HG03103 (cell line): Measurements from ENCODE around the gene TRPV6.
A peak's percentile ranks its signal among the peaks of the same experiment; 100 is the strongest.

Experiments used
- ATAC-seq: cut with Tn5 transposase; IDR thresholded peaks from one replicate; pipeline ENCODE4 v1.9.1; 2021; ENCODE audit warnings: low read depth; ENCODE audit not compliant: unreplicated experiment

TRPV6 gene

GRCh38 chr7:142887282-142888015, 1.9 kb upstream of the TRPV6 start:
- no peak for ATAC-seq

- no peak for ATAC-seq
Measured at GRCh38 chr7:142886866-142887265, 1.3 kb upstream of the TRPV6 start.

- no peak for ATAC-seq
Measured at GRCh38 chr7:142884286-142884640, 1.3 kb downstream of the TRPV6 start.

- ATAC-seq, result no peak
Measured at GRCh38 chr7:142883571-142884285, 1.8 kb downstream of the TRPV6 start.

- no peak for ATAC-seq
Measured at GRCh38 chr7:142883145-142883544, 2.4 kb downstream of the TRPV6 start.

- no peak for ATAC-seq
Measured at GRCh38 chr7:142882338-142882678, 3.2 kb downstream of the TRPV6 start.

GRCh38 chr7:142881586-142882337, 3.8 kb downstream of the TRPV6 start:
- no peak for ATAC-seq

GRCh38 chr7:142880876-142881505, 4.6 kb downstream of the TRPV6 start:
- ATAC-seq, result peak; percentile 53

- ATAC-seq, result no peak
Measured at GRCh38 chr7:142879060-142879459, 6.5 kb downstream of the TRPV6 start.

GRCh38 chr7:142878315-142878714, 7.2 kb downstream of the TRPV6 start:
- ATAC-seq, result no peak

- ATAC-seq, result no peak
Measured at GRCh38 chr7:142876991-142877910, 8.3 kb downstream of the TRPV6 start.

GRCh38 chr7:142876236-142876960, 9.1 kb downstream of the TRPV6 start:
- ATAC-seq, result no peak

GRCh38 chr7:142875456-142875855, 10.1 kb downstream of the TRPV6 start:
- ATAC-seq, result no peak

- ATAC-seq, result no peak
Measured at GRCh38 chr7:142874837-142875236, 10.7 kb downstream of the TRPV6 start.

- no peak for ATAC-seq
Measured at GRCh38 chr7:142874409-142874808, 11.1 kb downstream of the TRPV6 start.

- no peak for ATAC-seq
Measured at GRCh38 chr7:142873871-142874270, 11.7 kb downstream of the TRPV6 start.

- peak; percentile 72 for ATAC-seq
Measured at GRCh38 chr7:142873281-142873784, 12.2 kb downstream of the TRPV6 start.

- ATAC-seq, result no peak
Measured at GRCh38 chr7:142872106-142872675, 13.4 kb downstream of the TRPV6 start.
